ES-I3 (cell line): ENCODE results near the gene ABL2.

Experiments used
- H3K36me3 ChIP-seq: 2 replicates; pipeline ENCODE4 v1.6.1; 2013; ENCODE audit warnings: mild to moderate bottlenecking, low read length, control low read depth, moderate library complexity; ENCODE audit not compliant: insufficient read depth
- H3K4me1 ChIP-seq: 2 replicates; pipeline ENCODE4 v1.6.1; 2013; ENCODE audit warnings: mild to moderate bottlenecking, control low read depth, low read length; ENCODE audit not compliant: insufficient read depth
- H3K9ac ChIP-seq: 2 replicates; pipeline ENCODE4 v1.6.1; 2013; ENCODE audit warnings: low read depth, mild to moderate bottlenecking, low read length, moderate library complexity
- H3K9me3 ChIP-seq: 2 replicates; pipeline ENCODE4 v1.6.1; 2013; ENCODE audit warnings: mild to moderate bottlenecking, low read length, moderate library complexity; ENCODE audit not compliant: control insufficient read depth, insufficient read depth

ABL2 gene

GRCh38 chr1:179169616-179170467 is 59.6 kb downstream of the ABL2 start:
- H3K36me3 ChIP-seq, result no peaks in the 10 kb centered on the region
- no peak overlapping the region for H3K9ac ChIP-seq
- no peaks in the 10 kb centered on the region for H3K9me3 ChIP-seq
- no peaks in the 10 kb centered on the region for H3K4me1 ChIP-seq

GRCh38 chr1:179168536-179168935 is 60.9 kb downstream of the ABL2 start:
- Histone ChIP-seq H3K9me3 (no peaks in the 10 kb centered on the region), H3K9ac (no peak overlapping the region), H3K4me1 (peaks cover 12% of the 10 kb centered on the region), H3K36me3 (no peaks in the 10 kb centered on the region)

- Histone ChIP-seq H3K36me3 (no peaks in the 10 kb centered on the region), H3K9me3 (no peaks in the 10 kb centered on the region), H3K4me1 (peaks cover 12% of the 10 kb centered on the region), H3K9ac (no peak overlapping the region)
Observed at GRCh38 chr1:179167955-179168354, 61.5 kb downstream of the ABL2 start.

GRCh38 chr1:179167418-179167777 is 62.1 kb downstream of the ABL2 start:
- H3K9ac ChIP-seq, result no peak overlapping the region
- H3K4me1 ChIP-seq, result peaks cover 12% of the 10 kb centered on the region
- H3K9me3 ChIP-seq, result no peaks in the 10 kb centered on the region
- H3K36me3 ChIP-seq, result no peaks in the 10 kb centered on the region

GRCh38 chr1:179166663-179167417 is 62.6 kb downstream of the ABL2 start:
- H3K9me3 ChIP-seq, result no peaks in the 10 kb centered on the region
- no peaks in the 10 kb centered on the region for H3K36me3 ChIP-seq
- no peak overlapping the region for H3K9ac ChIP-seq
- peaks cover 12% of the 10 kb centered on the region for H3K4me1 ChIP-seq

GRCh38 chr1:179164494-179164893 is 65.0 kb downstream of the ABL2 start:
- peaks cover 12% of the 10 kb centered on the region for H3K4me1 ChIP-seq
- H3K36me3 ChIP-seq, result no peaks in the 10 kb centered on the region
- H3K9ac ChIP-seq, result no peak overlapping the region
- no peaks in the 10 kb centered on the region for H3K9me3 ChIP-seq

- Histone ChIP-seq H3K9me3 (no peaks in the 10 kb centered on the region), H3K4me1 (no peaks in the 10 kb centered on the region), H3K9ac (no peak overlapping the region), H3K36me3 (no peaks in the 10 kb centered on the region)
Observed at GRCh38 chr1:179156708-179157107, 72.8 kb downstream of the ABL2 start.

- Histone ChIP-seq H3K4me1 (no peaks in the 10 kb centered on the region), H3K9ac (no peak overlapping the region), H3K36me3 (no peaks in the 10 kb centered on the region), H3K9me3 (no peaks in the 10 kb centered on the region)
Observed at GRCh38 chr1:179156026-179156425, 73.5 kb downstream of the ABL2 start.

- Histone ChIP-seq H3K9ac (no peak overlapping the region), H3K36me3 (no peaks in the 10 kb centered on the region), H3K4me1 (no peaks in the 10 kb centered on the region)
Observed at GRCh38 chr1:179155615-179156014, 73.9 kb downstream of the ABL2 start.

GRCh38 chr1:179154437-179154836 is 75.0 kb downstream of the ABL2 start:
- Histone ChIP-seq H3K9me3 (no peaks in the 10 kb centered on the region), H3K4me1 (no peaks in the 10 kb centered on the region), H3K36me3 (no peaks in the 10 kb centered on the region), H3K9ac (no peak overlapping the region)

More at GRCh38 chr1:179155615-179156014, 73.9 kb downstream of the ABL2 start:
- H3K9me3 ChIP-seq, result no peaks in the 10 kb centered on the region

GRCh38 chr1:179153217-179153616 is 76.3 kb downstream of the ABL2 start:
- Histone ChIP-seq H3K36me3 (no peaks in the 10 kb centered on the region), H3K4me1 (no peaks in the 10 kb centered on the region), H3K9ac (no peak overlapping the region), H3K9me3 (no peaks in the 10 kb centered on the region)

GRCh38 chr1:179151908-179152682 is 77.4 kb downstream of the ABL2 start:
- Histone ChIP-seq H3K36me3 (no peaks in the 10 kb centered on the region), H3K9ac (no peak overlapping the region), H3K9me3 (no peaks in the 10 kb centered on the region), H3K4me1 (no peaks in the 10 kb centered on the region)

- Histone ChIP-seq H3K36me3 (no peaks in the 10 kb centered on the region), H3K9ac (no peak overlapping the region), H3K9me3 (no peaks in the 10 kb centered on the region), H3K4me1 (peaks cover 6% of the 10 kb centered on the region)
Observed at GRCh38 chr1:179146911-179147310, 82.6 kb downstream of the ABL2 start.

GRCh38 chr1:179146476-179146875 is 83.0 kb downstream of the ABL2 start:
- peaks cover 6% of the 10 kb centered on the region for H3K4me1 ChIP-seq
- H3K9ac ChIP-seq, result no peak overlapping the region
- H3K36me3 ChIP-seq, result no peaks in the 10 kb centered on the region
- H3K9me3 ChIP-seq, result no peaks in the 10 kb centered on the region
